Retina (tissue), 1 donor: ENCODE results near the gene DOLK.

Experiments
- DNase-seq: peaks from one replicate; pipeline ENCODE4 v3.0.0-alpha.2; 2016

DOLK gene

DNA sequence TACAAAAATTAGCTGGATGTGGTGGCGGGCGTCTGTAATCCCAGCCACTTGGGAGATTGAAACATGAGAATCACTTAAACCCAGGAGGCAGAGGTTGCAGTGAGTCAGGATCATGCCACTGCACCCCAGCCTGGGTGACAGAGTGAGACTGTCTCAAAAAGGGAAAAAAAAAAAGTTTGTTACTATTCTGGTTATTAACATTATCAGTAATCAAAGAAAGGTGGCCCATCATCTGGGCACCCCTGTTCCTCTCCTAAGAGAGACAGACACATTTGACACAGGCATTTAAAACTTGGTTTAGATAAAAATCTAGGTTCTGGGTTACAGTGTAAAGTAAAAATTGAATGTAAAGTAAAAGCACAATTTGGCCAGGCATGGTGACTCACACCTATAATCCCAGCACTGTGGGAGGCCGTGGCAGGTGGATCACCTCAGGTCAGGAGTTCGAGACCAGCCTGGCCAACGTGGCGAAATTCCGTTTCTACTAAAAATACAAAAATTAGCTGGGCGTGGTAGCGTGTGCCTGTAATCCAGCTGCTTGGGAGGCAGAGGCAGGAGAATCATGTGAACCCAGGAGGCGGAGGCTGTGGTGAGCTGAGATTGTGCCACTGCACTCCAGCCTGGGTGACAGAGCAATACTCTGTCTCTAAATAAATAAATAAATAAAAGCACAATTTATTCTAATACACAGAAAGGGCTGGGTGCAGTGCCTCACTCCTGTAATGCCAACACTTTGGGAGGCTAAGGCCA is 43.4 kb downstream of the DOLK start:
- DNase-seq = no peak

DNA sequence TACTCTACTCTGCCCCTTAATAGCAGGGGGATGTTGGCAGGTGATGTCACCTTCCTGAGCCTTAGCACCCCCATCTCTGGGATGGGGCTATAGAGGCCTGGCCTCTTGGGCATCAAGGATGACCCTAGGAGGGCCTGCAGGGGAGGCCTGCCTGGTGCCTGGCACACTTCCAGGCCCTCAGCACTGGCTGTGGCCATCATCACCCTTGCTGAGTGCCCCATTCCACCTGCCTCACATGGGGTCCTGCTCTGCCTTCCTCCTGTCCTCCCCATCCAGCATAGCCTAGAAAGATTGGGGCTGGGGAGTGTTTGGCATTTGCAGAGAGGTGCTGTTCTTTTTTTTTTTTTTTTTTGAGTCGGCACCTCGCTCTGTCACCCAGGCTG is 44.3 kb downstream of the DOLK start:
- DNase-seq = no peak

DNA sequence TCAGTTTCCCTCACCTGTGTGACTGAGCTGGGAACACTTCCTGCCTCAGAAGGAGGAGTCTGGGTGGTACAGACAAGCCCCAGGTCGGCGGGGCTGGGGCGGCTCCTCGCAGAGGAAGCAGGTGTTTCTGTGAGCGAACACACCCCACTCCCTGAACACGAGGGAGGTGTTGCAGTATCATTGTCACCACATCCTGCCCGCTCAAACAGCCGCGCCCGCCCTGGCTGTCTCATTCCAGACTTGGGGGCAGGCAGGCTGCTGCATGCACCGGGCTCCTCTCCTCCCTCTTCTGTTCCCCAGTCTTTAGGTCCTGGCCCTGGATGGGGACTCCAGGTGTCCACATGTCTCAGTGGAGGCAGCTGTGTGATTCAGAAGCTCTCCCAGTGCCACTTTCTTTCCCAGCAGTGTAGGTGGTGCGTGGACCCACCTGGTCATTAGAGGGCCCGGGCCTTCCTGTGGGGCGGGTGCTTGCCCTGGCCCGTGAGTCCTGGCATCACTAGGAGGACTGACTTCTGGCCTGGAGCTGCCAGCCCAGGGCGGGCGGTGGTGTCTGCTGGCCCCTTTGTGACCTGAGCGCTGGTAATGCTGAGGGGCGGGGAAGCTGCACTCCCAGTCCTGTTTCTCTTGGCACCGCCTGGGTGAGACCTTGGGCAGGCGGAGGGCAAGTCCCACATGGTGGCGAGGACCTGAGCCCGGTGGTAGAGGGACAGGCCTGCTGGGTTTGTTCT is 44.9 kb downstream of the DOLK start:
- DNase-seq = no peak

DNA sequence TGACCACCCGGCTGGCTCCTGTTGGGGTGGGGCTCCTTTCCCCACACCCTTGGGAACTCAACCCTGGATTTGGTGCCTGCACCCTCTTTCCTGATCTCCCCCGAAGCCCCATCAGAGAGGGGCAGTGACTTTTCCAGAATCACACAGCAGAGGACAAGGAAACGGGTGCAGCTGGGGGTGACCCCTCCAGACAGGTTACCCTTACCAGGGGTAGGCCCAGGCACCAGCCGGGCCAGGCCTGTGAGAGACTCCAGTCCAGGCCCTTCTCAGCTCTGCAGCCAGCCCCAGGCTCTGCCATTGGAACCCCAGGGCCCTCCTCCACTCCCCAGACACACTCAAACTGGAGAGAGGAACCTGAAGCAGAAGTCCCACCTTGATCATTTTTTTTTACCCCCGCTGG is 45.6 kb downstream of the DOLK start:
- DNase-seq = no peak

DNA sequence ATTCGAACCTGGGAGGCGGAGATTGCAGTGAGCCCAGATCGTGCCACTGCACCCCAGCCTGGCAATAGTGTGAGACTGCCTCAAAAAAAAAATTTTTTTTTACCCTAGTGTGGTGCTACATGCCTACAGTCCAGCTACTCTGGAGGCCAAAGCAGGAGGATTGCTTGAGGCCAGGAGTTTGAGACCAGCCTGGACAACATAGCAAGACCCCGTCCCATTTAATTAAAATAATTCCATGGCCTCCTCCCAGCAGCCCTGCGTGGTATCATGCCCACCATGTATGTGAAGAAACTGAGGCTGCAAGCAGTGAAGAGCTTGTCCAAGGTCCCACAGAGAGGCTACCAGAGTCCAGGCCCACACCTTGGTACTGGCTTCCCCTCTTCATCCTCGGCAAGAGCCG is 46.0 kb downstream of the DOLK start:
- DNase-seq = no peak

DNA sequence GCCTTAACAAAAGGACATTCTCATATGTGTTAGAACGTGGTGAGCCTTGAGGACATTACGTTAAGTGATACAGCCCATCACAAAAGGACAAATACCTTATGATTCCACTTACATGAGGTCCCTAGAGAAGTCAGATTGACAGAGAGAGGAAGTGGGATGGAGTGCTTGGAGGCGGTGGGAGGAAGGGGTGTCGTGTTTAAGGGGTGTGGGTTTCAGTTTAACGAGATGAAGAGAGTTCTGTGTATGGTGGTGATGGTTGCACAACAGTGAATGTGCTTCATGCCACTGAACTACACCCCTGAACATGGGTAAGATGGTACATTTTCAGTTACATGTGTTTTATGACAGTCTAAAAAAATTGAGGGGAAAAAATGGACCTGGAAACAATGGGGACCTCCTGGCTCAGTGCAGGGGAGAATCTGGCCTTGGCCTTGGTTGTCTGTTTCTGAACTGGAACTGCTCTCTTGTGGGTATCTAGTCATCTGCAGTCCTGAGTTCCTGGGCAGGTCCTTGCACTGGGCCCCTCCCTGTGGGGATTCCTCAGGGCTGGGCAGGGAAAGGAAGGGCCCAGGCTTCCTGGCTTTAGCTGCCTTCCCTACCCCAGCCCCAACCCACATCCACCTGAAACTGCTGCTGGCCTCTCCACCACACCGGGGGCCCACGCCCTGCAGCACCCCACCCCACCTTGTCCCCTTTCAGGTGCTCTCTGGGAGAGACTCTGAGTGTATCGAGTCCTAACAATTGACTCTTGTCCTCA is 47.7 kb downstream of the DOLK start:
- DNase-seq = no peak

DNA sequence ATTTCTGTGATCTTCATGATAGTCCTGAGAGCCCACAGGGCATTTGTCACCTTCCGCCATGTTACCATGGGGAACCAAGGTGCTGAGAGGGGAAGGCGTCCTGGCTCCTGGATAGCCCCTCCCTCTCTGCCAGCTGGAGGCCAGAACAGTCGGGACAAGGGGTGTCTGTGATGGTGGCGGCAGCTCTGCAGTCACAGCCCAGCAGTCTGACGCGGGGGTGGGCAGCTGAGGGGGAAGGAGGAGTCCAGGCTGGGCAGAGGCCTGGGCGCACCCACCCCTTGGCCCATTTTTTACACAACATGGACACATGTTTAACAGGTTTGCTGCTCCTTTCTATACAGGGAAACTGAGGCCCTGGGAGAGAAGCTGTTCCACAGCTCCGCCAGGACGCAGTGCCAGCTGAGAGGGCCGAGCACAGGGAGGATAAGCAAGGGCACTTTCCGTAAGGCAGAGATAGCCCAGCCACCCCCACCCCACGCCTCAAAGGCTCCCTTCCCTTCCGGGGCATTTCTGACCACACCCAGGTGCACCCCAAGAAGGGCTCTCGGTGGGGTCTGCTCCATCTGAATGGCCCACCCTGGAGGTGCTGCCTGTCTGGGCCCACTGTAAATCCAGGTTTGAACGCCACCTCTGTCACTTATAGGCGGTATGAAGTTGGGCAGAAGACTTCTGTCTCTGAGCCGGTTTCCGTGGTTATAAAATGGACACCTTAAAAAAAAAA is 48.4 kb downstream of the DOLK start:
- no peak for DNase-seq

DNA sequence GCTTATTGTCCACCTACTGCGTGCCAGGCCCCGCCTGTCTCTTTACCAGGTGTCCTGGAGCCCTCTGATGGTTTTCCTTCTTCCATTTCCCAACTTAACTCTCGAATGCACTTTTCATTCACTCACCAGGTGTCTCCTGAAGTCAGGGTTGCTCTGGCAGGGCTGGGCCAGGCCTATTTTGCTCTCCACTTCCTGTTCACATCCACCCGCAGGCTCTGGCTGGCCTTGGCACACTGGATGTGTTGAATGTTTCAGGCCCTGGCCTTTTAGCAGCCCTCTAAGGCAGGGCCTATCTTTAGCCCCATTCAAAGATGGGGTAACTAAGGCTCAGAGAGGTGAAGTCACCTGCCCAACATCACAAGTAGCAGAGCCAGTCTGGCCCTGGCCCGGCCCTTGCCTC is 49.0 kb downstream of the DOLK start:
- DNase-seq = no peak

DNA sequence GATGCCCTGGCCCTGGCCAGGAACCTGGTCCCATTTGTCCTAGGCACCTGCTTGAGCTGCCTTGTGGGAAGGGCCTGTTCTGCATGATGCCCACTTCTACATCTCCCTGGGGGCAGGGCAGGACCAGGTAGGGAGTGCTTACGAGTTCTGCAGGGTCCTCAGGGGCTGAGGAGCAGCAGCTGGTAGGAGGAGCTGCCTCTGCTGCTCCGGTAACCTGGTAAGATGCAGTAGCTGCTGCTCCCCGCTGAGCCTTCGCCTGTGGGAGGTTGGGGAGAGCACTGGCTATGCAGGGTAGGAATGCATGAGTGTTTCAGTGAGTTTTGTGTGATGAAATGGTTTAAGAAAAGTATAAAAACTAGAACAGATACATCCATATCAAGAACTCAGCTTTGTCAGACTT is 51.8 kb downstream of the DOLK start:
- DNase-seq = no peak
